ENCODE measurements around the gene C1QA.
A peak's percentile ranks its signal among the peaks of the same experiment; 100 is the strongest.
"Not testable (repeated sequence)": the region's sequence is repeated elsewhere in the genome, so short reads cannot be mapped to it uniquely, and the experiment has no call there.

The C1QA gene

DNA sequence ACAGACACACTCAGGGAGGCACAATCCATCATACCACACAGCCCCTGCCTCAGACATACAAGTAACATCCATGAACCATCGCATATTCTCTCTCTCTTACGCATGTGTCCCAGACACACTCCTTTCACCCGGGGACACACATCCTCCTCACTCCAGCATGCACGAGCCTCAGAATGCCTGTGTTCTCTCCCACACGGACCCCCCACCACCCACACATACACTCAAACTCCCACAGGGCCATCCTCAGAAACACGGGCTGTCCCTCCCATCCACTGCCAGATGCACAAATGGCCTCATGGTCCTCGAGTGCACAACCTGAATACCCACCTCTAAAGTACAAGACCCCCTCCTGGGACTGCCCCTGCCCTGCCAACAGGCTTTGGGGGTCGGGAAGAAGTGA lies 4.8 kb downstream of the C1QA start:
- DNase-seq (ENCODE audit: low read depth), result no peak

DNA sequence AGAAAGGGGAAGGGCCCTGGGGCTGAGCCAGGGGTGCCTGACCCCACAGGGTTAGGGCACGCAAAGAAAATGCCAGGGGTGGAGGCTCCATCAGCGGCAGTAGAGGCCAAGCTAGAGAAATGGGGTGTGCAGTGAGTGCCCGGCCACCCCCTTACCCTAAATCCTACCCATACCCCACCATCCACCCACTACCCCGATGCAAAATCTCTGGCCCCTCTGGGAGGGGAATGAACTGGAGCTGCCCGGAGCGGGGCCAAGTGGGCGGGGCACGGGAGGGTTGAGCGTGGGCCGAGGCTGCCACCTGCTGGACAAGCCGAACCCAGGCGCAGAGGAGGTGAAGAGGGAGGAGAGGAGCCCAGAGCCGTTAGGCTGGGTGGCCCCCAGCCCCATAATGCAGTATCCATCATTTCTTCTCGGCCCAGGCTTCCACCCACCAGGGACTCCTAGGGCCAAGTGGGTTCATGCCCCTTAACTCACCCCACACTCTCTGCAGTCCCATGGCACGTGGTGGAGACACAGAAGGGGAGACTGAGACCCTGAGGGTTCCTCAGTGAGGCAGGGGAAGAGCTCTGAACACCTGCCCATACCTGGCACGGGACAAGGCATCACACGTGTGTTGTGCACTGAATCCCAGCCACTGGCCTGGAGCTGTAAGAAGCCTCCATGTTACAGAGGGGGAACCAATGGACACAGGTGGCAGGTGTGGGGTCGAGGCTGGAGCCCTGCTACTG lies 5.6 kb downstream of the C1QA start:
- peak; percentile 17 for DNase-seq (ENCODE audit: low read depth)

DNA sequence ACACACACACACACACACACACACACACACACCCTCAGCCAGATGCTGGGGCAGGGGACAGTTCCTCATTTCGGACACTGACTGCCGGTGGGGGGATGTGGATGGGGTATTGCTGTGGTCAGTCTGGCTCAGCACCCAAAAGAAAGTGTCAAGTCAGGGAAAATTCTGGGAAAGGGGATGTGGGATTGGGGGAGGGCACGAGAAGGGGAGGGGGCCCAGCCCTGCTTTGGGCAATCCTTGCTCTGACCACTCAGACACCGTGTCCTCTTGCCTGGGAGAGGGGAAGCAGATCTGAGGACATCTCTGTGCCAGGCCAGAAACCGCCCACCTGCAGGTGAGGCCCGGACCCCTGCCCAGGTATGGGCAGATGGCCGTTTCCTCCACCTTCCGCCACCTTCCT lies 7.0 kb downstream of the C1QA start, which contains the start of gene C1QC:
C1QC (plus strand) TSS at position 253 of the 400 bp plus-strand sequence. CDS start 391 bp downstream, outside the sequence.
- DNase-seq (ENCODE audit: low read depth), result no peak

DNA sequence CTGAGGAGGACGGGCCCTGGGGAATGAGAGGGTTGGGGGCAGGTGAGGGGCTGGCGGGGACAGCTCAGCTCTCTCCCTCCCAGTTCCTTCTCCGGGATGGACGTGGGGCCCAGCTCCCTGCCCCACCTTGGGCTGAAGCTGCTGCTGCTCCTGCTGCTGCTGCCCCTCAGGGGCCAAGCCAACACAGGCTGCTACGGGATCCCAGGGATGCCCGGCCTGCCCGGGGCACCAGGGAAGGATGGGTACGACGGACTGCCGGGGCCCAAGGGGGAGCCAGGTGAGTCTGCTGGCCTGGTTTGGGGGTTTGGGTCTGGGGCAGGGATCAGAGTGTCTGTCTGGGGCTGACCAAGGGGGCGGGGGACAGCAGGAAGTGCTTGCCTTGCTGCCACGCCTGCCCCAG lies 7.5 kb downstream of the C1QA start:
- DNase-seq (ENCODE audit: low read depth), result no peak

DNA sequence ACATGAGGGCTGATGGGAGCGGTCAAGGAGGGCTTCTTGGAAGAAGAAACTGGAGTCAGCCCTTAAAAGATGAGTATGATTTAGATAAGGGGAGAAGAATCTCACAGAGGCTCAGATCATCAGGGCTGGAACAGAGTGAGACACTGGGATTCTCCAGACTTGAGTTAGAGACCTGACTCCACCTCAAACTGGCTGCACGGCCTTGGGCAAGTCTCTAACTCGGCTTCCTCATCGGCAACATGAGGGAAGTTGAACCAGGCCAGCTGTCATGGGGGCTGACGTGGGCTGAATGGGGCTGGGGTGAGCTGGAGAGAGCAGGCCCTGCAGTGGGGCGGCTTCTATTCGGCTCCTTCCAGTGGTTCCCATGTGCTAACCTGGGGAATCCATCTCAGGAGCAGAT lies 9.5 kb downstream of the C1QA start:
- no peak for DNase-seq (ENCODE audit: low read depth)

DNA sequence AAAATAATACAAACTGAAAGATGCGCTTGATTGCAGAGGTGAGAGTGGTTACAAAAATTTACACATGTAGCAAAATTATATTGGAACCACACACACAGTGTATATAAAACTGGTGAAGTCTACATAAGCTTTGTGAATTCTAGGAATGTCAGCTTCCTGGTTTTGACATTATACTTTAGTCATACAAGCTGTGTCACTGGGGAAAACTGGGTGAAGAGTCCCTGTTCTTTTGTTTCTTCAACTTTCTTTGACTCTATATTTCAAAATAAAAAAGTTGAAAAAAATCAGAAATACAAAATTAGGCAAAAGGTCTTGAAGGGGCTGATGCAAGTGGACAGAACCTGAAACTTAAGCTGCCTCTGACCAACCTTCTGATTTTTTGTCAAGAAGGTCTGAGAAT lies 10.0 kb downstream of the C1QA start:
- DNase-seq (ENCODE audit: low read depth), result no peak

DNA sequence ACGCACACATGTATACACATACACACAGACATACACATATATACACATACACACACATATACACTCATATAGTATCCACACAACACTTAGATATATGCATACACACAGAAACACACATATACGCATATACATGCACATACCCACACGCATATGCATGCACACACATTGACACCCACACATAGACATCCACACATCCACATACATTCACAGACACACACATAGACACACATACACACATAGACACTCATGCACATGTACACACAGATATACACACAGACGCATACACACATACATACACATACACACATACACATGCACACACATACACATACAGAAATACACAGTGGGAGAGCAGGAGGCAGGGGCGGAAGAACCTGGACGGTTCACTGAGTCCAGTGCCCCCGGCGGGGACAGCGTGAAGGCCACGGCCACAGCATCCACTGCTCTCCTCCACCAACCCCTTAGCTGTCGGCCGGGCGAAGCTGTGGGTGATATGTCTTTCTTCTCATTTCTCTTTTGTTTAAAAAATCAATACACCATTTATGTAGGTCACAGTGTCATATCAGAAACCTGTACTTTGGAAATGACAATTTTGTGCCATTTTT lies 13.8 kb downstream of the C1QA start:
- DNase-seq (ENCODE audit: low read depth), result no peak

DNA sequence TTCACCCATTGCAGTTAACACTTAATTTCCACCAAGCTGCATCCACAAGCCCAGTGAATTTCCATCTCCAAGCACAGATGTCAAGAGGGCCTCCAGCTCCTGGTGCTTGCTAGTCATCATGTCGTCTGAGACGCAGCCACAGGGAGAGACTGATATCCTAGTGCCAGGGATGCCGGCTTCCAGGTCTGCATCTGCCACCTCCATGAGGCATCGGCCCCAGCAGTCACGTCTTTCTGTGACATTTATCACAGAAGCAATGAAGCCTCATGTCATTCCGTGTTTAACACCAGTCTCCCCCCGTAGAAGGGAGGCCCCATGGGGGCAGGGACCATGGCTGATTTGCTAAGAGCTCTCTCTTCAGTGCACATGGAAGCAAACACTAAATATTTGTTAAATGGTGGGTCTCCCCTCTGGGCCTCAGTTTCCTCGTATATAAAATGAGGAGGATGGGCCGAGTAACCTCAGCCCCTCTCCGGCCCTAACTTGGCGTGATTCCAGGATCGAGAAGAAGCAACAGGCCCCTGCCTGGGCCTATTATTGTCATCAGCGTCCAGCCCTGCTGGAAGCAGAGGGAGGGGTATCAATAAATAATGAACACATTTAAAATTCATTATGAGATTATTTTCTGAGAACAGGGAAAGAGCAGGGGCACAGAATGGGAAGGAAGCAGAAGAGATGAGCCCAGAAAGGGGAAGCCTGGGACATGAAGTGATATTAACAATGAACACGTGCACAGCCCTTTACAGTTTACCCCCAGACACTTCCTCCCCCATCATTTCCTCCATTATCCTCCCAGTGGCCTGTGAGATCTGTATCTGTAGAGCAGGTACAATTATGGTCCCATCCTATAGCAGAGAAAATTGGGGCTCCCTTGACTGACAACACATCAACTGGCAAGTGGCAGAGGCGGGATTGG lies 15.8 kb downstream of the C1QA start:
- no peak for DNase-seq (ENCODE audit: low read depth)

DNA sequence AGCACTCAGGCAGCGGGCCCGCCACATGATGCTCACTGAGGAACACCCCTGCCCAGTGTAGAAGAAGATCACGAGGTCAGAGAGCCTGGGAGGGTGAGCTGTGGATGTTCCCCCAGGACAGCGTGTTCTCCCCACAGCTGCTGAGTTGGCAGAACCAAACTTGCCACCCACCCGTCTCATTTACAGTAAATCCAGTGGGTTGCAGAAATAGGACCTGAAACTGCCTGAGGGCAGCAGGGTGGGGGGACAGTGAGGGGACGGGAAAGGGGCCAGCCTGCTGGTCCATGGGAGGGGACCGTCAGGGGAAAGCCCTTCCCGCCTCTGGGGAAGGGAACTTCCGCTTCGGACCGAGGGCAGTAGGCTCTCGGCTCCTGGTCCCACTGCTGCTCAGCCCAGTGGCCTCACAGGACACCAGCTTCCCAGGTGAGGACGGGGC lies 16.5 kb downstream of the C1QA start, which contains the start of gene C1QB:
C1QB (plus strand) TSS at position 356 of the 436 bp plus-strand sequence. CDS start 6,227 bp downstream, outside the sequence.
- DNase-seq (ENCODE audit: low read depth), result no peak

DNA sequence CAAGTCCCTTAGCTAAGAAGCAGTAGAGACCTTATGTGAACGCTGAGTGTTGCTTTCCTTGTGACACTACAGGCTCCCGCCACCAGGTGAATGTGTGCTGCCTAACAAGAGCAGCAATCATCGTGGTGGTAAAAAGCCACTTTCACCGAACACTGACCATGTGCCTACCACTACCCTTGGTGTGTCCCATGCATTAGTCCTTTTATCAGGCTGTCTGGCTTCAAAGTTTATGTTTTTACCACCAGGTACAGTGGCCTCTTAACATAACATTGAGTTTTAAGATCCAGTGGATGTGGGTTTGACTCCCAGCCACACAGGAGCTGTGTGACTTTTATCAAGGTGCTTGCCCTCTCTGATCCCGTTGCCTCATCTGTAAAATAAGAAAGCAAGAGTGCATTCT lies 18.3 kb downstream of the C1QA start:
- no peak for DNase-seq (ENCODE audit: low read depth)

DNA sequence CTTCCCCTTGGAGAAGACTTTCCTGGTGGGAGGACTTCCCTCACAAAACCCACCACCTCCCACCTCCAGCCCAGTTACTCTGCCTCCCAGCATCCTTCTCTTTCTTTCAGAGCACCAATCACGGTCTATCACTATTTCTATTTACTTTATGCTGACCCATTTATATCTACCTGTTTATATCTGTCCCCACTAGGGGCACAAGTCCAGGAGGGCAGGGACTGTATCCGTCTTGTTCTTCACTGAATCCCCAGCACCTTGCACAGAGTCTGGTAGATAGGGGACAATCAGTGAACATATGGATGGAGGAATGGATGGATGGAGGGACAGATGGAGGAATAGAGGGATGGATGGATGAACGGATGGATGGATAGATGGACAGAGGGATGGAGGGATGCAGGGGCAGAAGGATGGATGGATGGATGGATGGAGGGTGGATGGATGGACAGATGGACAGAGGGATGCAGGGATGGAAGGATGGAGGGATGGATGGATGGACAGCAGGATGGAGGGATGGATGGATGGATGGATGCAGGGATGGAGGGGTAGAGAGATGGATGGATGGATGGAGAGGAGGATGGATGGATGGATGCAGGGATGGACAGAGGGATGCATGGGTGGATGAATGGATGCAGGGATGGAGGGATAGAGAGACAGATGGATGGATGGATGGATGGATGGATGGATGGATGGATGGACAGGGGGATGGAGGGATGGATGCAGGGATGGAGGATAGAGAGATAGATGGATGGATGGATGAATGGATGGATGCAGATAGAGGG lies 22.1 kb downstream of the C1QA start:
- DNase-seq (ENCODE audit: low read depth), result no peak

DNA sequence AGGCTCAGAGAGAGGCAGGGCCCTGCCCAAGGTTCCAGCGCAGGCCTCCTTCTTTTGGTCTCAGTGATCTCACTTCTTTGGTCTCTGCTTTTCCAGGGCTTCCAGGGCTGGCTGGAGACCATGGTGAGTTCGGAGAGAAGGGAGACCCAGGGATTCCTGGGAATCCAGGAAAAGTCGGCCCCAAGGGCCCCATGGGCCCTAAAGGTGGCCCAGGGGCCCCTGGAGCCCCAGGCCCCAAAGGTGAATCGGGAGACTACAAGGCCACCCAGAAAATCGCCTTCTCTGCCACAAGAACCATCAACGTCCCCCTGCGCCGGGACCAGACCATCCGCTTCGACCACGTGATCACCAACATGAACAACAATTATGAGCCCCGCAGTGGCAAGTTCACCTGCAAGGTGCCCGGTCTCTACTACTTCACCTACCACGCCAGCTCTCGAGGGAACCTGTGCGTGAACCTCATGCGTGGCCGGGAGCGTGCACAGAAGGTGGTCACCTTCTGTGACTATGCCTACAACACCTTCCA lies 24.4 kb downstream of the C1QA start:
- DNase-seq (ENCODE audit: low read depth), result no peak

DNA sequence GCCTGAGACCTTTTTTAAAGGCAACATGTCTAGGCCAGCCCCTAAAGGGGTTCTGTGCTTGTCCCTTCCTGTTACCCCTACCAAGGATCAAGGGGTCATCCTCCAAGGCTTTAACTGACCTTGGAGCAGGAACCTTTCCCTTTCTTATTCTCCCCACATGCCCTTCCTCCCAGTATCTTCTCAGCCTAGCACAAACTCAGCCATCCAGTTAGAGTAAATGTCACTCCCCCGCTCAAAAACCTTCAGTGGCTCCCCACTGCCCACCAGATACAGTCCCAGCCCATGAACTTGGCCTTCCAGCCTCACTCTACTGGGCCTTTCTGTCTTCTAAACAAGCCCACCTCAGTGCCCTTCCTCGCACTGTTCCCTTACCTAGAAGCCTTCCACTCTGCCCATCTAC lies 25.5 kb downstream of the C1QA start:
- no peak for DNase-seq (ENCODE audit: low read depth)

DNA sequence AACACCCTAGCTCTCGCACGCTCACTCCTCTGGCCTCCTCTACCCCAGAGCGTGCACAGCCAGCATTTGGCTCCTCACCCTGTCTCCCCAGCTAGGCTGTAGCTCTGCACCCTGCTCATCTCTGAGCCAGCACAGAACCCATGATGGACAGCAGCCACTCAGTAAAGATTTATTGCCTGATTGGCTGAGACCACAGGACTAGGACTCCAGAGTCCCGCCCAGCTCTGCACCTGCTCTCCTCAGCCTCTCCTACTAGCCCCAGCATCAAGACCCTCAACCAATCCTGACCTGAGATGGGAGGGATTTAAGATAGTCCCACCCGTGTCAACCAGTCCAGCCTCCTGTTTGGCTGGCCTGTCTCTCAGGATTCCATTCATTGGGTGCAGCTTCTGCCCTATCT lies 25.9 kb downstream of the C1QA start:
- no peak for DNase-seq (ENCODE audit: low read depth)

DNA sequence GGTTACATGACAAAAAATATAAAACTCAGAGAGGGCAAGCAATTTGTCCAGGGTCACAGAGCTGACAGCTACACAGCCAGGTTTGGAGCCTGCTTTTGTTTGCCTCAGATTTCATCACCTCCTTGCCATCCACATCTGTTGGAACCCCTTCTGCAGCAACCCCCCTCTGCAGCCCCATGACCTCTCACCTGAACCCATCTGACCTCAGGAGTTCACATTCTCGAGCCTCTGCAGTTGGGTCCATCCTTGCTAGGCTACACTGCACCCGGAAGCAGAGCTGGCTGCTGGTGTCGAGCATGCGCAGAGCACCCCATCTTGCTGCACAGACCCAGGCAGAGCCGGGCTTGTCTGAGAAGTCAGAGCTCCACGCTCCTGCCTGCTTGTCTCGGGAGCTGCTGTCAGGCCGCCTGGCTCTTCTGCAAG lies 26.6 kb downstream of the C1QA start:
- DNase-seq (ENCODE audit: low read depth), result no peak

DNA sequence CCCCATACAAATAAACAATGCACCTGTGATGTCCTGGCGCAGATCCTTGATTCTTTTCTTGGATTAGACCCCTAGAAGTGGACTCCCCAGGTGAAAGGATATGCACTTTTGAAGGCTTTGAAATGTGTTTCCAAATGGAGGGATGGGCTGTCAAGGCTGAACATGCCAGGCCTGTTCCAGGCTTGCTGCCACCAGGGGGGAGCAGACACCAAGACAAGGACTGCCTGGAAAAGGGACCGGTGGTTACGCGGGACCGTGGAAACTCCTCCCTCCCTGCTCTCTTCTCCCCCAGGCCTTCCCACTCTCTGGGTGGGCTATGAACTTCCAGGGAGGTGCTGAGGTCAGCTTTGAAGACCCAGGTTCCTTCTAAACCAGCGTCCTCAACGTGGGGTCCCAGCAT lies 29.3 kb downstream of the C1QA start:
- DNase-seq (ENCODE audit: low read depth), result peak; percentile 3

DNA sequence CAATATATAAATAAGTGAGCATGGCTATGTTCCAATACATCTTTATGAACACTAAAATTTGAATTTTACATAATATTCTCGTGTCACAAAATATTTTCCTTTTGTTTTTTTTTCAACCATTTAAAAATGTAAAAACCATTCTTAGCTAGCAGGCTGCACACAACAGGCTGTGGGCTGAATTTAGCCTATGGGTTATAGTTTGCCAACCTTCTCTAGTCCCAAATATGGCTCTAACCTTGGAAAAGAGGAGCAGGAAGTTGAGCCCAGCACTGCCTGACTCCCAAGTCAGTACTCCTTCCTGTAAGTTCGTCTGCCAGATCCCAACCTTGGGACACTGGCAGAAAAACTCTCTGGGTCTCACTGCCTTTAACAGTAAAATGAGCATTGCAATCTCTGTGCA lies 30.0 kb downstream of the C1QA start:
- no peak for DNase-seq (ENCODE audit: low read depth)

DNA sequence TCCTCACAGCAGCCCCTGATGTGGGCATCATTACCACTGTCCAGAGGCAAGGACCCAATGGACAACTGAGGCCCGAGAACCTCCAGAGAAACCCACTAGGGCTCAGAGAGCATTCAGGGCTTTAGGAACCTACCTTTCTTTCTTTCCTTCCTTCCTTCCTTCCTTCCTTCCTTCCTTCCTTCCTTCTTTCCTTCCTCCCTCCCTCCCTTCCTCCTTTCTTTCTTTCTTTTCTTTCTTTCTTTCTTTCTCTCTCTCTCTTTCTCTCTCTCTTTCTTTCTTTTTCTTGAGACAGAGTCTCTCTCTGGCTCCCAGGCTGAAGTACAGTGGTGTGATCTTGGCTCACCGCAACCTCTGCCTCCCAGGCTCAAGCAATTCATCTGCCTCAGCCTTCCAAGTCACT lies 32.4 kb downstream of the C1QA start:
- DNase-seq (ENCODE audit: low read depth), result not testable (repeated sequence)

DNA sequence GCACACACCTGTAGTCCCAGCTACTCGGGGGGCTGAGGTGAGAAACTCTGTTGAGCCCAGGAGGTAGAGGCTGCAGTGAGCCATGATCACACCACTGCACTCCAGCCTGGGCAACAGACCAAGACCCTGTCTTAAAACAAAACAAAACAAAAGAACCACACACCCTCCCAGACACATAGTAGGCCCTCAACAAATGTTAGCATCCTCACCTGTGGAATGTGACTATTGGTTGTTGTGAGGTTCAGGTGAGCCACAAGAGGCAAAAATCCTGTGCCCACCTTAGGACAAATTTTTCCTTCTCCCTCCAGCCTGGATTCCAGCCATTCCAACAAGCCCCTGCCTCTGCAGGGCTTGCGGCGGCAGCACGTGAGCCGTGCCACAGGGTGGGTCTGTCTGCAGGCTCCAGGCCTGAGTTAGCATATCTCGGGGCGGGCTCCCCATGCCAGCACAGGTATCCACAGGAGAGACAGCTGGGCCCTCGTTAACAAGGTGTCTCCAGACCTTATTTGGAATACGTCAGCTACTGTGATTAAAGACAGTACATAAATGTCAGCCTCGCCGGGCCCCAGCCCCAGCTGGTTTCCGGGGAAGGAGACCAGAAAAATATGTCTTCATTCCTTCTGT lies 34.0 kb downstream of the C1QA start:
- DNase-seq (ENCODE audit: low read depth), result no peak

DNA sequence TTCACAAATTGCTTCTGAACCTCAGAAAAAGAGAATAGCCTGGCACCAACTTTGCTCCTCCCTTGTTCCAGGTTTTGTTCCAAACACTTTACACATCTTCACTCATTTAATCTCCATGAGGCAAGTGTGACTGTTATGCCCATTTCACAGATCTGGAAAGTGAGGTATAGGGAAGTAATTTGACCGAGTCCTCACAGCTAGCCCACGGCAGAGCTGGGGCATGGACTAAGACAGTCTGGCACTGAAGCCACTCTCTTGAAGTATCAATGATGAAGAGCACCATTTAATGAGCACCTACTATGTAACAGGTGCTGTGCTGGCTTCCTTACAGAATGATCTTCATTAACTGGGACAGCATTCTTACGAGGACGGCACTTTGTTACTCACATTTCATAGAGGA lies 35.6 kb downstream of the C1QA start:
- DNase-seq (ENCODE audit: low read depth), result no peak
